Activated CD4-positive, alpha-beta T cell treated with anti-CD3 and anti-CD28 coated beads, Interleukin-10, Interleukin-2, amounts not matched to agents 100 ng/mL and 50 ng/mL, durations not matched to agents 16 hours and 8 hours (primary cell): ENCODE results near the gene ITGA7.
A peak's percentile ranks its signal among the peaks of the same experiment; 100 is the strongest.

Source experiments
- DNase-seq: peaks from one replicate; pipeline ENCODE4 v3.0.0-alpha.2; 2020

ITGA7 gene

GRCh38 chr12:55707841-55708694 lies at the start of gene ITGA7:
ITGA7 (minus strand) TSS chr12:55707904; CDS start chr12:55707682, 222 bp downstream.
- DNase-seq = peak; percentile 47

GRCh38 chr12:55755246-55755645 lies 47.5 kb upstream of the ITGA7 start:
- no peak for DNase-seq

GRCh38 chr12:55748230-55748993 lies 40.7 kb upstream of the ITGA7 start:
- no peak for DNase-seq

- DNase-seq = no peak
Observed at GRCh38 chr12:55746913-55747231, 39.2 kb upstream of the ITGA7 start.

DNA sequence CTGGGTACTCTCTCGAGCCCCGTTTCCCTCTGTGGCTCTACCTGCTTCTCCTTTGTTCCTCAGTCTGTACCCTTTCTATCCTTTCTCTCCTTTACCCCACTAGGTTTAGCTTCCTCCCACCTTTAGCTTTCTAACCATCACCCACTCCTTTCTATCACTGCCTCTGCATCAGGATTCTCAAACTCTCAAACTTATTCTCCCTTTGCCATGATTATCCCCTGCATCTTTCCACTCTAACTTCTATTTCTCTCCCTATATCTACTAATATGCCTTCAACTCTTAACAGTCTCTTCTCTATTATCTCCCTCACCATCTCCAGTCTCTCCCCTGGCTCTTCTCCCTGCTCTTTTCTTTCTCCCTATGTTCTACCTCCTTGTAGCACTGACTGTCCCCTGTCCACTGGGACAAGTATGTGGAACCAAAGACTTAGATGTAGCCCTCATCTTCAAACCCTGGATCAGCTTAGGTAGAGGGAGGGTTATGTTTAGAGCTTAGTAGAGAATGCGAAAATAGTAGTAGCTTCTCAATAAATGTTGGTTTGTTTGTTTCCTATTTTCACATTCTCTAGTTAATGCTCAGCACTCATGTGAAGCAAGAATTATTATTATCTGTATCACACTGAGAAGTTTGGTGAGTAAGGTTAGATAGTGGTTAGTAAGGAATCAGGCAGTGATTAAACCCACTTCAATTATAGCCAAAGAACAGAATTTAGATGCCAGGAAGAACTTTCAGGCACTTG lies 38.6 kb upstream of the ITGA7 start:
- DNase-seq = no peak

- DNase-seq = no peak
Observed at GRCh38 chr12:55745361-55746173, 37.9 kb upstream of the ITGA7 start.

- DNase-seq = no peak
Observed at GRCh38 chr12:55744340-55745030, 36.8 kb upstream of the ITGA7 start.

DNA sequence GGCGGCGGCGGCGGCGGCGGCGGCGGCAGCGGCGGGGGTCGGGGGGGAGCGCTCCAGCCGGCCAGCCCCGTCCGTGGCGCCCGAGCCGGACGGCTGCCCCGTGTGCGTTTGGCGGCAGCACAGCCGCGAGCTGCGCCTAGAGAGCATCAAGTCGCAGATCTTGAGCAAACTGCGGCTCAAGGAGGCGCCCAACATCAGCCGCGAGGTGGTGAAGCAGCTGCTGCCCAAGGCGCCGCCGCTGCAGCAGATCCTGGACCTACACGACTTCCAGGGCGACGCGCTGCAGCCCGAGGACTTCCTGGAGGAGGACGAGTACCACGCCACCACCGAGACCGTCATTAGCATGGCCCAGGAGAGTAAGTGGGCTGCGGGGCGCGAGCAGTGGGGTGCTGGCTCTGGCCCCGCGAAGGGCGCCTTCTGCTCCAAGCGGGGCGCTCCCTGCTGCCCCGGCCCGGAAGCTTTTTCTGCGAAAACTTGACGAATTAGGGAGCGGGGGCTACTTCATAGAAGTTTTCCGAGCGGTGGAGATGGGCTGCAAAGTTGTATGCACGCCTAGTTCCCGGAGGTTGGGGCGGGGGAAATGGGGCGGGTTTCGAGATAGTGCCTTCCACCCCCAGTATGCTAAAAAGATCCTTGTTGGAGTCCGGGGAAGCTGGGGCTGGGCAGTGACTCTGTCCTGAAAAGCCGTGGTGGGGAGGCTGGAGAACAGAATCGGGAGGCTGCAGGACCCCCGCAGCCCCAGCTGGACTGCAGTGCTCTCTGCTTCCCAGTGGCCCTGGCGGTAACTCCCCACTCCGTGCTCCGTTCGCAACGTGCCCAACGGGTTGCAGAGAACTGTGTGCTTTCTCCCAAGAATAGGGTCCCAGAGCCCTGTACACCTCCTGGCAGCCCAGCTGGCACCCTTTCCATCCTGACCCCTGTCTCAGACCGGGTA lies 36.0 kb upstream of the ITGA7 start:
- peak; percentile 62 for DNase-seq

- DNase-seq = peak; percentile 82
Observed at GRCh38 chr12:55742719-55743405, 35.2 kb upstream of the ITGA7 start, which contains the start of gene GDF11. GDF11 (plus strand) TSS chr12:55743122; CDS start chr12:55743317, 195 bp downstream.

- no peak for DNase-seq
Observed at GRCh38 chr12:55741931-55742680, 34.4 kb upstream of the ITGA7 start.

DNA sequence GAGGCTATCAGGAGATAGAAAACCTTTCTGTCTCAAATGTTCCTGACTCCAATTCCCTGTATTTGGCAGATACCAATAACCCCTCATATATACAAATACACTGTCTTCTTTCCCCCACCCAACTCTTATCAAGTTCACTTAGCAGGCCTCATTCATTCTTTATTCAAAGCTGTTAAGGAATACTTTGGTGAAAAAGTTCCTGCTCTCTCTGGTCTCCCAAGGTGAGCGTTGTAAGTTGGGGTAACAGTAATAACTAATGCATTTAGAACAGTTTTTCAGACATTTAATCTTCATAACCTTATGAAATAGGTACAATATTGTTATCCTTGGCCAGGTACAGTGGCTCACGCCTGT lies 31.3 kb upstream of the ITGA7 start:
- no peak for DNase-seq

- peak; percentile 92 for DNase-seq
Observed at GRCh38 chr12:55738123-55739024, 30.7 kb upstream of the ITGA7 start.

GRCh38 chr12:55737581-55738122 lies 29.9 kb upstream of the ITGA7 start:
- no peak for DNase-seq

- peak; percentile 69 for DNase-seq
Observed at GRCh38 chr12:55736780-55737580, 29.3 kb upstream of the ITGA7 start.

DNA sequence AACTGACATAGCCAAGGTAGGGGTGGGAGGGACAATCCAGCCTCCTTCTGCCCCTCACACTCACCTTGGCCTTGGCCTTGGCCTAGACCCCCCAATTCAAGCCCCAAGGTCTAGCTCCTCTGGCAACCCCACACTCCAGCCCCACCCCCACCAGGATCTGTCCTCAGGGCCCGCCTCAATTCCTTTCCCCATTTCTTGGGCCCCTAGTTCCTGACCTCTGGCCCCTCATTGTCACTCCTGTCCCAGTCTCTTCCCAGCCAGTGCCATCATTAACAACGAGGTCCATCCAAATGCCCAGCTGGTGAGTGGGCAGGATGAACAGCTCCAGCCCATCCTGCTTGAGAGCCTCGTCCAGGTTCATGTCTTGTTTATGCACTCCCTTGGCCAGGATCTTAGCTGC lies 28.4 kb upstream of the ITGA7 start:
- DNase-seq = no peak

- DNase-seq = no peak
Observed at GRCh38 chr12:55734595-55734994, 26.9 kb upstream of the ITGA7 start.

DNA sequence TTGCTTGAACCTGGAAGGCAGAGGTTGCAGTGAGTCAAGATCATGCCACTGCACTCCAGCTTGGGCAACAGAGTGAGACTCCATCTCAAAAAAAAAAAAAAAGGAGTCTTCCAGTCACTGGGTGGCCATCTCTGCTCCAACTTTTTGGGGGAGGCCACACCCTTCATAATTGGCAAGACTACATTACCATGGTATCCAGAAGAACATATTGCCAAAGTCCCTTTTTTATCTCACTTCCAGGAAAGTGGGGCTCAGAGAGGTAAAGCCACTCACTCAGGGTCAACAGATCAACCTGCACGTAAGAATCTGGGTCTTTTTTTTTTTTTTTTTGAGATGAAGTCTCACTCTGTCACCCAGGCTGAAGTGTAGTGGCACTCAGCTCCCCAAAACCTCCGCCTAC lies 26.2 kb upstream of the ITGA7 start:
- no peak for DNase-seq
